ENCODE measurements around the gene COA6.

The COA6 gene

GRCh38 chr1:234355782-234356510 lies 17.3 kb upstream of the COA6 start:
- TF ChIP-seq CTCF (IDR thresholded peaks at IDR 0.05) (no peak), ZFX (IDR thresholded peaks at IDR 0.05; ENCODE audit: borderline replicate concordance) (no peak)
- peak overlapping the region; percentile 66 for H3K27ac ChIP-seq

GRCh38 chr1:234356615-234357269 lies 16.5 kb upstream of the COA6 start:
- H3K27ac ChIP-seq, result peak overlapping the region; percentile 66

GRCh38 chr1:234357831-234358230 lies 15.4 kb upstream of the COA6 start:
- TF ChIP-seq CTCF (IDR thresholded peaks at IDR 0.05) (no peak), ZFX (IDR thresholded peaks at IDR 0.05; ENCODE audit: borderline replicate concordance) (no peak)
- no peak overlapping the region for H3K27ac ChIP-seq

- no peak overlapping the region for H3K27ac ChIP-seq
- TF ChIP-seq ZFX (IDR thresholded peaks at IDR 0.05; ENCODE audit: borderline replicate concordance), result no peak
- no peak for TF ChIP-seq CTCF (IDR thresholded peaks at IDR 0.05)
These were observed 12.1 kb upstream of the COA6 start for GRCh38 chr1:234361102-234361603.

GRCh38 chr1:234362558-234362957 lies 10.7 kb upstream of the COA6 start:
- H3K27ac ChIP-seq, result no peak overlapping the region
- TF ChIP-seq ZFX (IDR thresholded peaks at IDR 0.05; ENCODE audit: borderline replicate concordance) (no peak), CTCF (IDR thresholded peaks at IDR 0.05) (no peak)

- TF ChIP-seq ZFX (IDR thresholded peaks at IDR 0.05; ENCODE audit: borderline replicate concordance), result no peak
- TF ChIP-seq CTCF (IDR thresholded peaks at IDR 0.05), result no peak
- no peak overlapping the region for H3K27ac ChIP-seq
These were observed 4.8 kb upstream of the COA6 start for GRCh38 chr1:234368320-234369032.

GRCh38 chr1:234369033-234369430 lies 4.2 kb upstream of the COA6 start:
- no peak overlapping the region for H3K27ac ChIP-seq
- TF ChIP-seq ZFX (IDR thresholded peaks at IDR 0.05; ENCODE audit: borderline replicate concordance) (no peak), CTCF (IDR thresholded peaks at IDR 0.05) (no peak)
